IPS-18a (cell line): ENCODE measurements around the gene CHST15.

Experiments used
- H3K27ac ChIP-seq: one replicate; pipeline ENCODE4 v1.5.1; 2013; ENCODE audit warnings: low read length
- H3K27me3 ChIP-seq: one replicate; pipeline ENCODE4 v1.6.1; 2013; ENCODE audit warnings: mild to moderate bottlenecking, low read length; ENCODE audit not compliant: control insufficient read depth, insufficient read depth
- H3K36me3 ChIP-seq: one replicate; pipeline ENCODE4 v1.6.1; 2013; ENCODE audit warnings: low read depth, low read length; ENCODE audit not compliant: control insufficient read depth
- H3K4me1 ChIP-seq: one replicate; pipeline ENCODE4 v1.6.1; 2013; ENCODE audit warnings: low read depth, low read length; ENCODE audit not compliant: control insufficient read depth
- H3K4me3 ChIP-seq: one replicate; pipeline ENCODE4 v1.5.1; 2013; ENCODE audit warnings: low read length
- H3K9ac ChIP-seq: one replicate; pipeline ENCODE4 v1.6.1; 2013; ENCODE audit warnings: mild to moderate bottlenecking, low read length, moderate library complexity
- H3K9me3 ChIP-seq: one replicate; pipeline ENCODE4 v1.6.1; 2013; ENCODE audit warnings: low read depth, low read length; ENCODE audit not compliant: control insufficient read depth

Gene CHST15

GRCh38 chr10:124066781-124067714 is 26.4 kb downstream of the CHST15 start:
- Histone ChIP-seq H3K36me3 (no peaks in the 10 kb centered on the region), H3K4me1 (peaks cover 43% of the 10 kb centered on the region), H3K9me3 (no peaks in the 10 kb centered on the region), H3K27me3 (no peaks in the 10 kb centered on the region), H3K9ac (no peak overlapping the region), H3K4me3 (no peak overlapping the region), H3K27ac (no peak overlapping the region)

- no peaks in the 10 kb centered on the region for H3K36me3 ChIP-seq
- no peak overlapping the region for H3K4me3 ChIP-seq
- no peak overlapping the region for H3K9ac ChIP-seq
- peaks cover 39% of the 10 kb centered on the region for H3K4me1 ChIP-seq
- no peaks in the 10 kb centered on the region for H3K27me3 ChIP-seq
- no peaks in the 10 kb centered on the region for H3K9me3 ChIP-seq
- peak overlapping the region; percentile 20 for H3K27ac ChIP-seq
Measured at GRCh38 chr10:124066126-124066700, 27.2 kb downstream of the CHST15 start.

GRCh38 chr10:124065382-124066125 is 27.8 kb downstream of the CHST15 start:
- Histone ChIP-seq H3K4me1 (peaks cover 34% of the 10 kb centered on the region), H3K9ac (no peak overlapping the region), H3K36me3 (no peaks in the 10 kb centered on the region), H3K27ac (no peak overlapping the region), H3K9me3 (no peaks in the 10 kb centered on the region), H3K27me3 (no peaks in the 10 kb centered on the region), H3K4me3 (no peak overlapping the region)

GRCh38 chr10:124064676-124065075 is 28.7 kb downstream of the CHST15 start:
- H3K36me3 ChIP-seq: no peaks in the 10 kb centered on the region
- H3K4me1 ChIP-seq: peaks cover 28% of the 10 kb centered on the region
- H3K9me3 ChIP-seq: no peaks in the 10 kb centered on the region
- H3K27ac ChIP-seq: no peak overlapping the region
- H3K9ac ChIP-seq: no peak overlapping the region
- H3K27me3 ChIP-seq: no peaks in the 10 kb centered on the region
- no peak overlapping the region for H3K4me3 ChIP-seq

- Histone ChIP-seq H3K4me1 (peaks cover 28% of the 10 kb centered on the region), H3K9ac (no peak overlapping the region), H3K27ac (no peak overlapping the region), H3K4me3 (no peak overlapping the region), H3K36me3 (no peaks in the 10 kb centered on the region), H3K9me3 (no peaks in the 10 kb centered on the region), H3K27me3 (no peaks in the 10 kb centered on the region)
Measured at GRCh38 chr10:124063750-124064603, 29.4 kb downstream of the CHST15 start.

- Histone ChIP-seq H3K36me3 (no peaks in the 10 kb centered on the region), H3K4me1 (peaks cover 28% of the 10 kb centered on the region), H3K9ac (no peak overlapping the region), H3K4me3 (no peak overlapping the region), H3K27ac (no peak overlapping the region), H3K9me3 (no peaks in the 10 kb centered on the region), H3K27me3 (no peaks in the 10 kb centered on the region)
Measured at GRCh38 chr10:124062390-124062789, 31.0 kb downstream of the CHST15 start.

- no peak overlapping the region for H3K27ac ChIP-seq
- H3K9ac ChIP-seq: no peak overlapping the region
- no peaks in the 10 kb centered on the region for H3K27me3 ChIP-seq
- H3K9me3 ChIP-seq: no peaks in the 10 kb centered on the region
- H3K4me1 ChIP-seq: peaks cover 14% of the 10 kb centered on the region
- no peaks in the 10 kb centered on the region for H3K36me3 ChIP-seq
- H3K4me3 ChIP-seq: no peak overlapping the region
Measured at GRCh38 chr10:124061030-124061429, 32.4 kb downstream of the CHST15 start.

- Histone ChIP-seq H3K36me3 (no peaks in the 10 kb centered on the region), H3K4me3 (no peak overlapping the region), H3K27ac (no peak overlapping the region), H3K4me1 (peaks cover 6% of the 10 kb centered on the region), H3K9me3 (no peaks in the 10 kb centered on the region), H3K27me3 (no peaks in the 10 kb centered on the region), H3K9ac (no peak overlapping the region)
Measured at GRCh38 chr10:124060148-124060720, 33.2 kb downstream of the CHST15 start.

GRCh38 chr10:124059551-124059950 is 33.8 kb downstream of the CHST15 start:
- Histone ChIP-seq H3K27ac (no peak overlapping the region), H3K4me1 (no peaks in the 10 kb centered on the region), H3K27me3 (no peaks in the 10 kb centered on the region), H3K9me3 (no peaks in the 10 kb centered on the region), H3K36me3 (no peaks in the 10 kb centered on the region), H3K4me3 (no peak overlapping the region), H3K9ac (no peak overlapping the region)

- Histone ChIP-seq H3K27ac (no peak overlapping the region), H3K9ac (no peak overlapping the region), H3K36me3 (no peaks in the 10 kb centered on the region), H3K27me3 (no peaks in the 10 kb centered on the region), H3K4me3 (no peak overlapping the region), H3K9me3 (no peaks in the 10 kb centered on the region), H3K4me1 (peaks cover 5% of the 10 kb centered on the region)
Measured at GRCh38 chr10:124058346-124059003, 34.9 kb downstream of the CHST15 start.
